CD4-positive, alpha-beta T cell treated with Interferon gamma for 1 hour (primary cell): ENCODE results near the gene OR56B4.
"Not testable (repeated sequence)": the region's sequence is repeated elsewhere in the genome, so short reads cannot be mapped to it uniquely, and the experiment has no call there.

ENCODE experiments used
- DNase-seq: peaks from one replicate; pipeline ENCODE4 v3.0.0-alpha.2; 2020

OR56B4 gene, protein sequence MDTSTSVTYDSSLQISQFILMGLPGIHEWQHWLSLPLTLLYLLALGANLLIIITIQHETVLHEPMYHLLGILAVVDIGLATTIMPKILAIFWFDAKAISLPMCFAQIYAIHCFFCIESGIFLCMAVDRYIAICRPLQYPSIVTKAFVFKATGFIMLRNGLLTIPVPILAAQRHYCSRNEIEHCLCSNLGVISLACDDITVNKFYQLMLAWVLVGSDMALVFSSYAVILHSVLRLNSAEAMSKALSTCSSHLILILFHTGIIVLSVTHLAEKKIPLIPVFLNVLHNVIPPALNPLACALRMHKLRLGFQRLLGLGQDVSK

DNA sequence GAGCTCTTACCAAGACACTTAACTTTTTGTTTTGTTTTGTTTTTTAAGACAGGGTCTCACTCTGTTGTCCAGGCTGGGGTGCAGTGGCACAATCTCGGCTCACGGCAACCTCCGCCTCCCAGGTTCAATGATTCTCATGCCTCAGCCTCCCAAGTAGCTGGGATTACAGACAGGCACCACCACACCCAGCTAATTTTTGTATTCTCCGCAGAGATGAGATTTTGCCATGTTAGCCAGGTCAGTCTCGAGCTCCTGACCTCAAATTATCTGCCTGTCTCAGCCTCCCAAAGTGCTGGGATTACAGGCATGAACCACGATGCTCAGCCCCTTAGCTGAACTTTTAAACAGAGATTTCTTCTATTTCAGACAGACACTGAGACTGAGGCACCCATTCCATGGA, at the start of gene OR56B4:
OR56B4 (plus strand) TSS at position 301 of the 400 bp plus-strand sequence; CDS start at position 396, 95 bp downstream.
- DNase-seq: not testable (repeated sequence)

DNA sequence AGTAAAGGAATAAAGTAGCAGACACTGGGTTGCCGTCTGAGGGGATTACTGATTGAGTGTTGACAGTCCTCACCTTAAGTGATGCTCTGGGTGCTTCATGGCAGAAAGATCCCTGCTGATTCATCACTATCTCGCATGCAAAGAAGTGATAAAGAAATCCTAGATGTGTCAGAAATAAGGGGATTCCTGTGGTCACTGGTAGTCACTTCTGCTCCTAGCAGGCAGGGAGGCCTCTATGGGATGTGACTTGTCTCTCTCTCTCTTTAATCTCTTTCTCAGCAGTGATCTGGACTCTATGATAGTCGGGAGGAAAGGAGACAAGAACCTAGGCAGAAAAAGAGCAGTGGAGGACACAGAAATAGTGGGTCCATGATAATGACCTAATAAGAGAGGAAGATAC, 46.0 kb upstream of the OR56B4 start:
- DNase-seq: no peak

DNA sequence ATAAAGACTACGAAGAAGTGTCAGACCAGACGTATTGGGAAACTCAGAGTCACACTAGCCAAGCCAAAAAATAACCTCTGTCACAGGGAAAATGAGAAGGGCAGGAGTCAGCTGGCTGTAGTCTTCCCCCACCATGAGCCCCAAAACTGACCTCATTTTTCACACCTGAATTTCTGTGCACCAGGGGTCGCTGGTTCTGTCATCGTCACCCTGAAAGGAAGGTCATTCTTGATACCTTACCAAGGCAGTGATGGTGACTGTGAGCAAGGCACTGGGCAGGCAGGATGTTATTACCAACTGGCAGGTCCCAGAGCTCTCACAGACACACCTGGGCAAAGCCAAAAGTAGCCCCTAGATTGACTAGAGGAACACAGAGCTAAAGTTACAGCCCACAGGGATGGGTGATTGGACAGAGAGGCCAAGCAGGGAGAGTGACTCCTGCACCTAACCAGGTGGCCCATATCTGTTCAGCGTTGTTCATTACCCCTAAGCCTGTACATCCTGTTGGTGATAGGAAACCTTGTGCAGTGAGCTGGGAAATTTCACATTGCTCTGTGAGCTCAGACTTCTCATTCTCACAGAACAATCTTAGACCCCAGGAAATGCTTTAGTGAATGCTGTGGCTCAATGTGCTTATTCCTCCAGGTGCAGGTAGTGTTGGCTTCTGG, 44.7 kb upstream of the OR56B4 start:
- DNase-seq: no peak

DNA sequence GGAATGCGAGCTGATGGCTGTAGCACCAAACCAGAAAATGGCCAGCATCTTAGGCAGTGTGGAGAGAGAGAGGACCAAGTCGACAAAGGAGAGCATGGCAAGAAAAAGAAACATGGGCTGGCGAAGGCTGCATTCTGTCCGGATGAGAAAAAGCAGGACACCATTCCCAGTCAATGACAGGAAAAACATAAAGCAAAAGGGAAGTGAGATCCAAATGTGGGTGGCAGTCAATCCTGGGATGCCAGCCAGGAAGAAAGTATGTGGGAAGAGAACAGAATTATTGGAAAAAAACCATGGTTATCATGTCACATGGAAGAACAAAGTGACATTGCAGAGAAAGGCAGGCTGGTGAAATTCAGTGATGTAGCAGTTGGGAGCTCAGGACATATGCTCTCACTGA, 40.0 kb upstream of the OR56B4 start:
- no peak for DNase-seq

DNA sequence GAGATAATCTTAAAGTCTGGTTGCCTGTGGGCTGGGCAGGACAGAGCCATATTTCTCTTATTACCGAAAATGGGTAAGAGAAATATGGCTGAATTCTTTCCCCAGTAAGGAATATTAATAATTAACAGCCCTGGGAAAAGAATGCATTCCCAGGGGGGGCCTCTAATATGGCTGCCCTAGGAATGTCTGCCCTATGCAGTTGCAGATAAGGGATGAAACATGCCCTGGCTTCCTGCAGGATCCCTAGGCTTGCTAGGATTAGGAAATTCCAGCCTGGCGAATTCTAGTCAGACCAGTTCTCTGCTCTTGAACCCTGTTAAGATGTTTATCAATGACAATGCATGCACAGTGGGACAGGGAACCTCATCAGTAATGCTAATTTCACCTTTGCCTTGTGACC, 31.0 kb upstream of the OR56B4 start:
- DNase-seq: not testable (repeated sequence)

DNA sequence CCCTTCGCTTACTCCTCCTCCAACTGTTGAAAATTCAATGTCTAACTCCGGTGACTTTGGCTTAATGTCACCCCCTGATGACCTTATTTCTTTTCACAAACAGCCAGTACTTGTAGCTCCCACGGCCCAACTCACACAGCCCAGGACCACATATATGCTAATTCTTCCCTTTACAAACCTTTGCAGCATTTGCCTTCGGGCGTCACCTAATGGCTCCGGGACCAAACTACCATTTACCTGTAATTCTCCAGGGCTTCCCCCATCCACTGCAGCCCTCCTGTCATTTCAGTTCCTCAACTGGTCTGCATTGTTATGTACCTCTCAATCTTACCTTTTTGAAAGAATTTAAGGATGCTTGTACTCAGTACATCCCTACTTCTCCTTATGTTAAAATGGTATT, 29.8 kb upstream of the OR56B4 start:
- DNase-seq: no peak

DNA sequence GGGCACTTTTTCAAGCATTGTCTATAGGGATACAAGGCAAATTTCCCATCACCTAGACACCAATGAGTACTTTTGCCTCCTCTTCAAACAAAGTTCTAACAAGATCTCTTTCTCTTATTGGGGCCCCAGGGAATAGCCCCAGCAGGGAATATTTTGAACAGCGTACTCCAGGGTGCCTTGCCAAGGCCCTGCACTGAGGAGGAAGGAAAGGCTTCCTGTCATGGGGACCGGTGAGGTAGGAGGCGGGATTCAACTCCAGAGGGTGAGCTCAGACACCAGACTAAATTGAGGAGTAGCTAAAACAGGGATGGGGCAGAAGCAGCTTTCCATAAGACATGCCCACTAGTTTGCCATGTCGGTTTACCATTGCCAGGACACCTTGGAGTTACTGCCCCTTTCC, 28.0 kb upstream of the OR56B4 start:
- DNase-seq: no peak

DNA sequence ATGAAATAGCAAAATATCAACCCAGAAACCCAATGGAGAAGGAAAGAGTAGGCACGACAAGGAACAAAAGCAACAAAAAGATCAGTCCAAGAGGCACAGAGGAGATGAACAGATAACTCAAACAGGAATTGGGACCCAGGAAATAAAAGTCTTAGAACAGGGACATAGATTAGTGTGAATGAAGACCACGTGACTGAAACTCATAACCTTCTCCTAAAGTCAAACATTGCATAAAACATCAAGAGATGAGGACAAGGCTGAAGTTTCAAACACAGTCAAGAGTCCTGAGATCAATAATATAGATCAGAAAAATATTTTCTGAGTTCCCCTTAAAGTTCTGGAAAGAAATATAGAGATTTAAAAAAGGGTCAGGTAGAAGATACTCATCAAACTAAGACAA, 24.4 kb upstream of the OR56B4 start:
- no peak for DNase-seq

DNA sequence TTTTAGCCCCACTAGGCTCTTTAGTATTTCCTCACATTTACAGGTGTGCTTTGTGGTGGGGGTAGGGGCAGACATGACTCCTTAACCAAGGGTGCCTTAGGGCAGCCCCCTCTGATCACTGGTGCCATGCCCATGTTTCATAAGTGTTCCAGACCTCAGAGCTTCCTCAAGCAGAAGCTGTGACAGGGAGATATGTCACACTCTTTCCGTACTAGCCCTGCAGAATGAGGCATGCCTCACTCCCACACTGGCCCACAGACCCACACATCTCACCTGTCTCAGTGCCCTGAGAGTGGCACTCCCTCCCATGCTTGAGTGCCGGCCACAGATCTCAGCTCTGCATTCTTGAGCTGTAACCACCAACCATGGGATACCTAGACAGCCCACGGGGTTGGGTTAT, 22.9 kb upstream of the OR56B4 start:
- no peak for DNase-seq

DNA sequence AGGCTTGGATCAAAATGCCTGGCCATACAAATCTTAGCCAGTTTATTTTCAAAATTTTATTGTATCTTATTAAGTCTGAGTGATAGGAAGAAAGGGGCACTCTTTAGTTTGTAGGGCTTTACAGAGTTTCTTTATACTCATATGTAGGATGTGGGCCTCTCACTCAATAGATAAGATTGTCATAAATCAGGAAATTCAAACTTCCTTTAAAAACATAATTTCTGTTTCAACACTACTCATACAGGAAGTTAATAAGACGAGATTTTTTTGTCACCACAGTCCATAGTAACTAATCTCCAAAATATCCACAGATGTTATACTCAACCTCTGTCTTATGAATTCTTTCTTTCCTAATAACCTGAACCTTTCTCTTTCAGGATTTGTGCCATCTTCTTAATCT, 13.3 kb upstream of the OR56B4 start:
- DNase-seq: no peak

DNA sequence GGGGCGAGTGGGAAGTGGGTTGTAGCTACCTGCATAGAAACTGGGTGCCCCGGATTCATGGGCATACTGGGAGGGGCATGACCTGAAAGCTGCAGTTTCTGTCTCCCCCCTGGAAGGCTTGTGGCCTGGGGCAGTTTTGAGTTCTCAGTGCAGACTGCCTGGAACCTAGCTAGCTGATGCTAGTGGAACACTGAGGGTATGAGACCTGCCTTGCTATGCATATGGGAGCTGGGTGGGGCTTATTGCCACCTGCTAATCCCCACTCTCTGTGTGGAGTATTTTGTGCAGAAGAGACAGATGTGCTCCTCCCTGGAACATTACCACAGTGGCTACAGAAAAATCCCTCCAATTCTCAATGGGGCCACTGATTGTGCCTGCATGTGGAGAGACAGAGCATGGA, 11.7 kb upstream of the OR56B4 start:
- DNase-seq: no peak

DNA sequence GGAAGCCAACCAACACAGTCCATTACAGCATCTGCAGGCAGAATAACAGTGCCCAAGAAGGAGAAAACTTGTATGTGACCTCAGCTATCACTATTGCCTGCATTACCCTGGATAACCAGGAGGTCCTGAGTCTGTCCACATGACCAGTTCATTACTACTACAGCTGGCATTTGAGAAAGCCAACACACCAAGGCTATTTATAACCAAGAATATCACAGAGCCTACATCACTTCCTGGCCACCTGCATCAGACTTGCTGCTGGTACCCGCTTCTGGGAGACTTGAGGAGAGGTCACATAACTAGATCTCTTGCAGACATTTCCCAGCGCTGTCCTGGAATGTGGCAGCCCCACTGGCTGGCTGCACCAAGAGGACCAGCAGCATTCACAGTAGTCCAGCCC, 11.1 kb upstream of the OR56B4 start:
- no peak for DNase-seq

DNA sequence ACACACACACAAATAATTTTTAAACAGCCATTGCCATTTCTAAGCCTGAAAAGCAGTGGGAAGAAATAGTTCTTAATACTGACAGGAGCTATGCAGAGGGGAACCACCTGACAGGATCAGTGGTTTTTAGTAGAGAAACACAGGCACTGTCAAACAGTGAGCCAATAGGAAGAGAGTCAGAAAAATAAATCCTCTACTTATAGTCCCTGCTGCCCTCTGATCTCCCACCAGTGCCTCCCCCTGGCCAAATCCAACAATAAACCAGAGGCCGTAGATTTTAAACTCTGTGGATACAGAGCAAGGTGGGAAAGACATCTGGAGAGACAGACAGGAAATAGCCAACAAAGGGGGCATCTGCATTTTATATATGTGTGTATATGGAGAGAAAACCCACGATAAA, 7.9 kb upstream of the OR56B4 start:
- no peak for DNase-seq

DNA sequence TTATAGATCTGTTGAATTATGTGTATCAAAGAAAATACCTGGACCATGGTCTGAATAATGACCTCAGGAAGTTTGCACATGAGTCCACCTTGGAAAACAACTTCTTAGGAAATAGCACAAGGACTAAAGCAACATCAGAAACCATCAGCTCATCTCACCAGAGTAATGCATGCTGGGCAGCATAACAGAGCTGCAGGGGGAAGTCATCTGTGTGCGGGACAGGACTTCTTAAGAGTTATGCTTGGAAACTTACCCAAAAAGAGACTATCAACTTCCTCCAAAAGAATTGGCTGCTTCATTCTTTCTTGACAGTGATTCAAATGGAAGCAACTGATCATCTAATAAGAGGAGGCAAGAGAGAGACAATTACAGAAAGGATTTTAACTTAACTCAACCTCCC, 2.5 kb downstream of the OR56B4 start:
- no peak for DNase-seq

DNA sequence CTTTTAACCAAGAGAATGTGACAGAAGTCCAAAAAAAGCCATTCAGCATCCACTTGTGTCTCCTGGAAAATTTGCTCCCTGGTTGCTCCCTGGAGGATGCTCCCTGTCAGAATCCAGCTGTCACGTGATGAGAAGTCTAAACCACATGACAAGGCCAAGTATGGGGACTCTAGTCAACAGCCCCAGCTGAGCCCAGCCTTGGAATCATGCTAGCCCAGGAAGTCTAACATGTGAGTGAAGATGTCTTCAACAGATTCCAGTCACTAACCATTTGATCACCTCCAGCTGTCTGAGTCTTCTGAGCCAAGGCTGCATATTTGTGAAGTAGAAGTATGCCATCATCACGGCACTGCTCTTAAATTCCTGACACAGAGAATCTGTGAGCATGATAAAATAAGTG, 4.2 kb downstream of the OR56B4 start:
- DNase-seq: no peak

DNA sequence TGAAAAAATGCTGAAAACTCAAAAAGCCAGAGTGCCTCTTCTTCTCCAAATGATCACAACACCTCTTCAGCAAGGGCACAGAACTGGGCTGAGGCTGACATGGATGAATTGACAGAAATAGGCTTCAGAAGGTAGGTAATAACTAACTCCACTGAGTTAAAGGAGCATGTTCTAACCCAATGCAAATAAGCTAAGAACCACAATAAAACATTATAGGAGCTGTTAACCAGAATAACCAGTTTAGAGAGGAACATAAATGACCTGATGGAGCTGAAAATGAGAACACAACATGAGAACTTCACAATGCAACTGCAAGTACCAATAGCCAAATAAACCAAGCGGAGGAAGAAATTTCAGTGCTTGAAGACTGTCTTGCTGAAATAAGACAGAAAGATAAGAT, 9.2 kb downstream of the OR56B4 start:
- DNase-seq: no peak

DNA sequence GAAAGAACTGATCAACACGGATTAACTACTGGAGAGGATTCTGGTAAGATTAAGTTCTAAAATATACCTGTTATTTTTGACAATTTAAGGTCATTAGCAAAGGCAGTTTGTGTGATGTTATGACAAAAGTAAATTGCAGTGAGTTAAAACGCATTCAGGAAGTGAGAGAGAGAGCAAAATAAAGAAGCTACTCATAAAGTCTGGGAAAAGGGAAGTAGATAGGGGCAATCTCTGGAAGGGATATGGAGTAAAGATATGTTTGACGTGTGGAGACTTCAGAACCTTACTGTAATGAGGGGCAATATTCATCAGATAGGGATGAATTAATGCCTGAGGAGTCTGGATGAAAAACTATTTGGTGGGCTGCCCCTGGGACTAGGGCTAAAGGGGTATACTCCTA, 16.8 kb downstream of the OR56B4 start:
- no peak for DNase-seq

DNA sequence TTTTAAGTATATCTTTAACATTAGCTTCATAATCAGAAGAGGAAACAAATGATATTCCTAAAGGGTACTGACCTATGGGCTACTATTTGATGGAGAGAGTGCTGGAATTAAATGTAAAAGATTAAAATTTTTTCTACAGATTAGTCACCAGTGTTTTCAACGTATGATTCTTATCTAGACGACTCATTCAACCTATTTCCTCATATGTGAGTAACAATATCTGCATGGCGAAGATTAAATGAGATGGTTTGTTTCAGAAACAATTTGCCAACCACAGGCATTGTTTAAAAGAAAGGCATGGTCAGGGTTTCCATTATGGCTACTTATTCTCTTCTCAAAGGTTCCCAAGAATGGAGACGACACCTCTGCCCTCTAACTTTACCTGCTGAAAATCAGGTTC, 20.4 kb downstream of the OR56B4 start:
- no peak for DNase-seq

DNA sequence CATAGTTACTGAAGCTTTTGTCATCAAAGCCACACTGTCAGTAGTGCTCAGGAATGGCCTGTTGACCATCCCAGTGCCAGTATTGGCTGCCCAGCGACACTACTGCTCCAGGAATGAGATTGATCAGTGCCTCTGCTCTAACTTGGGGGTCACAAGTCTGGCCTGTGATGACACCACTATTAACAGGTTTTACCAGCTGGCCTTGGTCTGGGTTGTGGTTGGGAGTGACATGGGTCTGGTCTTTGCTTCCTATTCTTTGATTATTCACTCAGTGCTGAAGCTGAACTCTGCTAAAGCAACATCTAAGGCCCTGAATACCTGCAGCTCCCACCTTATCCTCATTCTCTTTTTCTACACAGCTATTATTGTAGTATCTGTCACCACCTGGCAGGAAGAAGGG, 21.5 kb downstream of the OR56B4 start:
- no peak for DNase-seq

DNA sequence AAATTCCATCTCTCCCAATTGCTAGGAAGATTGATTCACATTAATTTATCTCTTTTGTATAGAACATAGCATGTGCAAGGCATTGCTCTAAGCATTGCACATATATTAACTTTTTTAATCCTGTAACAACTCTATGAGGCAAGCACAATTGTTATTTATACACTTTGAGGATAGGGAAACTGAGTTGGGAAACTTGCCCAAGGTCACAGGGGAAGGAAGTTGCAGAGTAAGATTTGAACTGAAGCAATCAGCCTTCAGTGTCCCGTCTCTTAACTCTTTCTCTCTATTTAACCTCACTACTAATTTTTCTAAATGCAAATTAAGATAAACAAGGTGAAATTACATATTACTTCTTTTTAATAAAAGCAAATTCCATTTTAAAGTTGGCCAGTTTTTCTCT, 22.2 kb downstream of the OR56B4 start:
- no peak for DNase-seq

DNA sequence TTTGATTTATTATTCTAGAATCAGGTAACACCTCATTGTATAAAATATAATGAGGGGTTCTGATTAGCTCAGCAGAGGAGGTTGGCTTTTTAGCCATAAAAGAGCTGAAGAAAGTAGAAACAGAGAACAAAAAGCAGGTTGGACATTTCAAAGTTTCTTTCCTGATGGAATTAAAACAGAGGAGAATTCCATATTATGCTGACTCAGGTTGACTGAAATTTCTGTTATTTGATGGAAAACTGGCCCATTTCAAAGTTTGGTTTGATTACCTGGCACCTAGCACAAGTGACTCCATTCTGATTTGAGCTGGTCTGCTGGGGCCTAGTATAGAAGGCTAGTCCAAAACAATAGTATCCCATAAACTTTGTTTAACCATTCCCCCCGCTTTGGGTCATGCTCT, 24.9 kb downstream of the OR56B4 start:
- no peak for DNase-seq

DNA sequence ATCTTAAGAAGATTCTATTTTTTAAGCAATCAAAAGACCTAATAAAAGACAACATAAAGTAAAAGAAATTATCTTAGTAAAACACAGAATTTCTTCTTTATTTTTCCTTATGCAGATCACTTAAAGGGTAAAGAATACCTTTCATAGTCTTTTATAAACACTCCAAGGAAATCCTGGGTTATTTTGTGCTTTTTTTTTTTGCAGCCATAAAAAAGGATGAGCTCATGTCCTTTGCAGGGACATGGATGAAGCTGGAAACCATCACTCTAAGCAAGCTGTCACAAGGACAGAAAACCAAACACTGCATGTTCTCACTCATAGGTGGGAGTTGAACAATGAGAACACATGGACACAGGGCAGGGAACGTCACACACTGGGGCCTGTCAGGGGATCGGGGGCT, 28.5 kb downstream of the OR56B4 start:
- not testable (repeated sequence) for DNase-seq

DNA sequence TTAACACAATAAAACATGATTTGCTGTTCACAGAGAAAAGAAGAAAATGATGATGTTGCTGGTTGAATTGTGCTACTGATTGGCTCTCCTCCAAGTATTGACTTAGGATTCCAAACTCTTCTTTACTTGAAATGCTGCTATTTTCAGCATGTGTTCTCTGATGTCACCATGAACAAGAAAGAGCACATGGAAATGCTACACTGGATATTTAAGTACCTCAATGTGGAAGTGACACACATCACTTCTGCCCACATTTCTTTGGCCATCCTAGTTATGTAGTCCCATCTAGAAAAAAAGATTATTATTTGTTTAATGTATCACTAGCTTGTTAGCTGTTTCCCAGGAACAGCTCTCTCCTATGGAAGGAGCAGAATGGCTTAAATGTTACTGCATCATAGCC, 35.5 kb downstream of the OR56B4 start:
- DNase-seq: no peak

DNA sequence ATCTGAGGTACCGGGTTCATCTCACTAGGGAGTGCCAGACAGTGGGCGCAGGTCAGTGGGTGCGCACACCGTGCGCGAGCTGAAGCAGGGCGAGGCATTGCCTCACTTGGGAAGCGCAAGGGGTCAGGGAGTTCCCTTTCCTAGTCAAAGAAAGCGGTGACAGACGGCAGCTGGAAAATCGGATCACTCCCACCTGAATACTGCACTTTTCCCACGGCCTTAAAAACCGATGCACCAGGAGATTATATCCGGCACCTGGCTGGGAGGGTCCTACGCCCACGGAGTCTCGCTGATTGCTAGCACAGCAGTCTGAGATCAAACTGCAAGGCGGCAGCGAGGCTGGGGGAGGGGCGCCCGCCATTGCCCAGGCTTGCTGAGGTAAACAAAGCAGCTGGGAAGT, 36.3 kb downstream of the OR56B4 start:
- DNase-seq: not testable (repeated sequence)

DNA sequence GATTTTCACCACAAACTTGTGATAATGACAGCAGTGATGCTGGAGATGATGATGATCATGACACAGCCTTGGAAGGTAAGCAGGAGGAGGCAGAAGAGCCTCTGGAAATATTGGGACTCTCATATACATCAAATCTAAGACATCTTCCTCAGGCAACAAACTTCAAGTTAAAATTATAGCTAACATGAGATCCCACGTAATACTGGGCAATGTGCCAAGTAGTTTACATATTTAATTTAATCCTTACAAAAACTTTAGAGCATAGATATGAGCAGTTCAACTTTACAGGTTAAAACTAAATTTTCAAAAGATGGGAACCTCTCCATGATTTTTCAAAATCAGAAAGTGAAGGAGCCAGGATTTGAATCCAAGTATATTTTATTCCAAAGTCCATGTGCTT, 43.6 kb downstream of the OR56B4 start:
- DNase-seq: no peak
